ENCODE results near the gene DNASE1.

Gene DNASE1

DNA sequence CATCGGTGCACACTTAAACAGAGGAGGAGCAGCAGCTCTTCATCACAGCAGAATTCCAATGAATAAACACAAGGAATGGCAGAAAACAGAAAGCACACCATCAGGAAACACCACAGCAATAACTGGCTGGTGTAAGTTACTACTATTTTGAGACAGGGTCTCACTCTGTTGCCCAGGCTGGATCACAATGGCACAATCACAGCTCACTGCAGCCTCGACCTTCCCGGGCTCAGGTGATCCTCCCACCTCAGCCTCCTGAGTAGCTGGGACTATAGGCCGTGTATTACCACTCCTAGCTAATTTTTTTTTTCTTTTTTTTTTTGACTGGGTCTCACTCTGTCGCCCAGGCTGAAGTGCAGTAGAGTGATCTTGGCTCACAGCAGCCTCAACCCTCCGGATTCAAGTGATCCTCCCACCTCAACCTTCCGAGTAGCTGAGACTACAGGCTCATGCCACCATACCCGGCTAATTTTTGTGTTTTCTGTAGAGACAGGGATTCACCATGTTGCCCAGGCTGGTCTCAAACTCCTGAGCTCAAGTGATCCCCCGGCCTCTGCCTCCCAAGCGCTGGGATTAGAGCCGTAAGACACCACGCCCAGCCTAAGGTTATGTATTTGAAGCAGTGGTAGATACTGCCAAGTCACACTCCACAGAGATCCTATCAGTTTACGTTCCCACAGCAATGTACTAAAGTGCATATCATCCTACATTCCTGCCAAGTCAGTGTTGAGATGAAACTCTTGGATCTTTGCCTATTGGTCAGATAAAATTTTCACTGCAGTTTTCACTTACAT lies 42.1 kb downstream of the DNASE1 start:
- no peak for DNase-seq (ENCODE audit: low read depth)
- H3K4me3 ChIP-seq (ENCODE audit: low read depth, low read length) = no peak overlapping the region
- TF ChIP-seq POLR2A (IDR thresholded peaks at IDR 0.05; ENCODE audit: extremely low read depth, insufficient read length) (no peak), MYC (IDR thresholded peaks at IDR 0.05; ENCODE audit: low read depth, low read length) (no peak)
- TF ChIP-seq, protein P1, sequence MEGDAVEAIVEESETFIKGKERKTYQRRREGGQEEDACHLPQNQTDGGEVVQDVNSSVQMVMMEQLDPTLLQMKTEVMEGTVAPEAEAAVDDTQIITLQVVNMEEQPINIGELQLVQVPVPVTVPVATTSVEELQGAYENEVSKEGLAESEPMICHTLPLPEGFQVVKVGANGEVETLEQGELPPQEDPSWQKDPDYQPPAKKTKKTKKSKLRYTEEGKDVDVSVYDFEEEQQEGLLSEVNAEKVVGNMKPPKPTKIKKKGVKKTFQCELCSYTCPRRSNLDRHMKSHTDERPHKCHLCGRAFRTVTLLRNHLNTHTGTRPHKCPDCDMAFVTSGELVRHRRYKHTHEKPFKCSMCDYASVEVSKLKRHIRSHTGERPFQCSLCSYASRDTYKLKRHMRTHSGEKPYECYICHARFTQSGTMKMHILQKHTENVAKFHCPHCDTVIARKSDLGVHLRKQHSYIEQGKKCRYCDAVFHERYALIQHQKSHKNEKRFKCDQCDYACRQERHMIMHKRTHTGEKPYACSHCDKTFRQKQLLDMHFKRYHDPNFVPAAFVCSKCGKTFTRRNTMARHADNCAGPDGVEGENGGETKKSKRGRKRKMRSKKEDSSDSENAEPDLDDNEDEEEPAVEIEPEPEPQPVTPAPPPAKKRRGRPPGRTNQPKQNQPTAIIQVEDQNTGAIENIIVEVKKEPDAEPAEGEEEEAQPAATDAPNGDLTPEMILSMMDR (IDR thresholded peaks at IDR 0.05; ENCODE audit: low read depth, low read length) = no peak
- TF ChIP-seq, protein P2, sequence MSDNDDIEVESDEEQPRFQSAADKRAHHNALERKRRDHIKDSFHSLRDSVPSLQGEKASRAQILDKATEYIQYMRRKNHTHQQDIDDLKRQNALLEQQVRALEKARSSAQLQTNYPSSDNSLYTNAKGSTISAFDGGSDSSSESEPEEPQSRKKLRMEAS (IDR thresholded peaks at IDR 0.05; ENCODE audit: low read depth, low read length) = no peak

DNA sequence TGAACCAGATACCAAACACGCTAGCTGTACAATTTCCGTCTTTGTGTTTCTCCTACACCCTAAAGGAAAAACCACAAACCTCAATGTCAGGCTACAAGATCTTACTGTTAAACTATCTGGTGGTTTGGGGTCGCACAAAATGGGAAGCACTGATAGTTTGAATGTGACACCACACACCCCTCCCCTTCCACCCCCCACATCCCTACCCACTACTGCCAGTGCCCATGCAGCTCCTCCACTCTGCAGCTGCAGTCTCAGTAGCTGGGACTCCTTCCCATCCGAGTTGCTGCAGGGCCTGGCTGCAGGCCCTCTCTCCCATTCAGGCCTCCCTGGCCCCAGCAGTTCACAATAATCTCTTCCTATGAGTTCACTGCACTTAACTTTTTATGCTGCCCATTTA lies 44.5 kb downstream of the DNASE1 start:
- no peak overlapping the region for H3K4me3 ChIP-seq (ENCODE audit: low read depth, low read length)
- DNase-seq (ENCODE audit: low read depth) = peak; percentile 93
- TF ChIP-seq, protein P2 (IDR thresholded peaks at IDR 0.05; ENCODE audit: low read depth, low read length) = no peak
- TF ChIP-seq, protein P1 (IDR thresholded peaks at IDR 0.05; ENCODE audit: low read depth, low read length) = no peak
- TF ChIP-seq POLR2A (IDR thresholded peaks at IDR 0.05; ENCODE audit: extremely low read depth, insufficient read length) (no peak), MYC (IDR thresholded peaks at IDR 0.05; ENCODE audit: low read depth, low read length) (no peak)

DNA sequence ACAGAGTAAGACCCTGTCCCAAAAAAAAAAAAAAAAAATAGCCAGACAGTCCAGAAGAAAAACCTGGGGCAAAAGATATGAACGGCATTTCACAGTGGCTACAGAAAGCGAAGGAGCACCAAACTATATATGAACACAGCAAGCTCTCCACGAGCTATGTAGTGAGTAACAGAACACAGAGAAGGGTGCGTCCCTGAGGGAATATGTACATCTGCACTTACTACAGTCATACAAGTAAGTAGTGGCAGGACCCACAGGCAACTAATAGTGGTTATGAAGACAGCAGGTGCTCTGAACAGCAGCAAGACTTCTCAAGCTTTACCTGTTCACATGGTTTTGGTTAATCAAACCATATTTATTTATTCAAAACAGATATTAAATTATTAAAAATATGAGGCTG lies 47.0 kb downstream of the DNASE1 start:
- no peak overlapping the region for H3K4me3 ChIP-seq (ENCODE audit: low read depth, low read length)
- peak; percentile 30 for DNase-seq (ENCODE audit: low read depth)
- TF ChIP-seq, protein P1 (IDR thresholded peaks at IDR 0.05; ENCODE audit: low read depth, low read length) = no peak
- TF ChIP-seq, protein P2 (IDR thresholded peaks at IDR 0.05; ENCODE audit: low read depth, low read length) = no peak
- TF ChIP-seq MYC (IDR thresholded peaks at IDR 0.05; ENCODE audit: low read depth, low read length) = no peak
- TF ChIP-seq POLR2A (IDR thresholded peaks at IDR 0.05; ENCODE audit: extremely low read depth, insufficient read length) = no peak

DNA sequence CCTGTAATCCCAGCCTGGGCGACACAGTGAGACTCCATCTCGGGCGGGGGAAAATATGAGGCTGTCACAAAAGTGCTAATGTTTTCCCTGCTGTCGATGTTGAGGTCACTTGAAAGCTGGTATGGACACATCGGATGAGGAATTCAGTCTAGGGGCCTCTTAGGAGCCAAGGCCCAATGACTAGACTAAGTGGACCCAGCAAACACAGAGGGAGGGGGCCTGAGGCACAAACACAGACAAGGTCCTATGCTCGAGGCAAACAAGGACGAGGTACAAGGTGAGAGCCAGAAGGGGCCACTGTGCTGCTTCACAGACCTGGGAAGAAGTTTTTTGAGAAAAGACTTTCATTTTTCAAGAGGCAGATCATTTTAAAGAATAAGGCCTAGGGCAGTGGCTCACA lies 47.6 kb downstream of the DNASE1 start:
- no peak overlapping the region for H3K4me3 ChIP-seq (ENCODE audit: low read depth, low read length)
- TF ChIP-seq MYC (IDR thresholded peaks at IDR 0.05; ENCODE audit: low read depth, low read length) (no peak), POLR2A (IDR thresholded peaks at IDR 0.05; ENCODE audit: extremely low read depth, insufficient read length) (no peak)
- TF ChIP-seq, protein P2 (IDR thresholded peaks at IDR 0.05; ENCODE audit: low read depth, low read length) = no peak
- TF ChIP-seq, protein P1 (IDR thresholded peaks at IDR 0.05; ENCODE audit: low read depth, low read length) = no peak
- no peak for DNase-seq (ENCODE audit: low read depth)

DNA sequence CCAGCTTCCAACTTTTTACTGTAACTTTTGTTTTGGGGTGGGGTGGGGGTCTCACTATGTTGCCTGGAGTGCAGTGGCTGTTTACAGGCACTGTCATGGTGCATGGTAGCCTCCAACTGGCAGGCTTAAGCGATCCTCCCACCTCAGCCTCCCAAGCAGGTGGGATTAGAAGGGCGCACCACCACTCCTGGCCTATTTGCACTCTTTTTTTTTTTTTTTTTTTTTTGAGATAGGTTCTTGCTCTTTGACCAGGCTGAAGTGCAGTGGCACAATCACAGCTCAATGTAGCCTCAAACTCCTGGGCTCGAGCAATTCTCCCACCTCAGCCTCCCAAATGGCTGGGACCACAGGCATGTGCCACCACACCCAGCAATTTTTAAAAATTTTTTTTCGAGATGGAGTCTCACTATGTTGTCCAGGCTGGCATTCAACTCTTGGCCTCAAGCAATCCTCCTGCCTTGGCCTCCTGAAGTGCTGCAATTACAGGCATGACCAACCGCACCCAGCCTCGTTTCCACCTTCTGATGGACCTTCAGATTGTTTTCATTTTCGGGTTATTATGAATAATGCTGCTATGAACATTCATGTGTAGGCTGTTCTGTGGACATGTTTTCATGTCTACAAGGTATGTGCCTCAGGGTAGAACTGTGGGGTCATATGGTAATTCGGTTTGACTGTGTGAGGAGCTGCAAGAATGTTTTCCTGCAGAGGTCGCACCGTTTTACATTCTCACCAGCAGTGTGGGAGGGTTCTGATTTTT lies 51.9 kb downstream of the DNASE1 start:
- no peak for DNase-seq (ENCODE audit: low read depth)
- TF ChIP-seq MYC (IDR thresholded peaks at IDR 0.05; ENCODE audit: low read depth, low read length) (no peak), POLR2A (IDR thresholded peaks at IDR 0.05; ENCODE audit: extremely low read depth, insufficient read length) (no peak)
- TF ChIP-seq, protein P2 (IDR thresholded peaks at IDR 0.05; ENCODE audit: low read depth, low read length) = no peak
- TF ChIP-seq, protein P1 (IDR thresholded peaks at IDR 0.05; ENCODE audit: low read depth, low read length) = no peak
- no peak overlapping the region for H3K4me3 ChIP-seq (ENCODE audit: low read depth, low read length)

Measured in NB4 (cell line).